Measurements from ENCODE around the gene DDX42. TPM values are rescaled to one million over a fixed set of nuclear protein-coding genes. Genes with fewer than 3 reads are reported as not detected.

The DDX42 gene
- total and polyA plus RNA-seq, 2 of the 13 experiments (the other 11 are each of a cell fraction or from before 2014, with no cell fraction given) = 87.2 to 92.9 TPM

GRCh38 chr17:63827002-63827800 is 53.2 kb downstream of the DDX42 start, which contains the start of the genes FTSJ3 and PSMC5 (continued):
- TF ChIP-seq, protein P1, sequence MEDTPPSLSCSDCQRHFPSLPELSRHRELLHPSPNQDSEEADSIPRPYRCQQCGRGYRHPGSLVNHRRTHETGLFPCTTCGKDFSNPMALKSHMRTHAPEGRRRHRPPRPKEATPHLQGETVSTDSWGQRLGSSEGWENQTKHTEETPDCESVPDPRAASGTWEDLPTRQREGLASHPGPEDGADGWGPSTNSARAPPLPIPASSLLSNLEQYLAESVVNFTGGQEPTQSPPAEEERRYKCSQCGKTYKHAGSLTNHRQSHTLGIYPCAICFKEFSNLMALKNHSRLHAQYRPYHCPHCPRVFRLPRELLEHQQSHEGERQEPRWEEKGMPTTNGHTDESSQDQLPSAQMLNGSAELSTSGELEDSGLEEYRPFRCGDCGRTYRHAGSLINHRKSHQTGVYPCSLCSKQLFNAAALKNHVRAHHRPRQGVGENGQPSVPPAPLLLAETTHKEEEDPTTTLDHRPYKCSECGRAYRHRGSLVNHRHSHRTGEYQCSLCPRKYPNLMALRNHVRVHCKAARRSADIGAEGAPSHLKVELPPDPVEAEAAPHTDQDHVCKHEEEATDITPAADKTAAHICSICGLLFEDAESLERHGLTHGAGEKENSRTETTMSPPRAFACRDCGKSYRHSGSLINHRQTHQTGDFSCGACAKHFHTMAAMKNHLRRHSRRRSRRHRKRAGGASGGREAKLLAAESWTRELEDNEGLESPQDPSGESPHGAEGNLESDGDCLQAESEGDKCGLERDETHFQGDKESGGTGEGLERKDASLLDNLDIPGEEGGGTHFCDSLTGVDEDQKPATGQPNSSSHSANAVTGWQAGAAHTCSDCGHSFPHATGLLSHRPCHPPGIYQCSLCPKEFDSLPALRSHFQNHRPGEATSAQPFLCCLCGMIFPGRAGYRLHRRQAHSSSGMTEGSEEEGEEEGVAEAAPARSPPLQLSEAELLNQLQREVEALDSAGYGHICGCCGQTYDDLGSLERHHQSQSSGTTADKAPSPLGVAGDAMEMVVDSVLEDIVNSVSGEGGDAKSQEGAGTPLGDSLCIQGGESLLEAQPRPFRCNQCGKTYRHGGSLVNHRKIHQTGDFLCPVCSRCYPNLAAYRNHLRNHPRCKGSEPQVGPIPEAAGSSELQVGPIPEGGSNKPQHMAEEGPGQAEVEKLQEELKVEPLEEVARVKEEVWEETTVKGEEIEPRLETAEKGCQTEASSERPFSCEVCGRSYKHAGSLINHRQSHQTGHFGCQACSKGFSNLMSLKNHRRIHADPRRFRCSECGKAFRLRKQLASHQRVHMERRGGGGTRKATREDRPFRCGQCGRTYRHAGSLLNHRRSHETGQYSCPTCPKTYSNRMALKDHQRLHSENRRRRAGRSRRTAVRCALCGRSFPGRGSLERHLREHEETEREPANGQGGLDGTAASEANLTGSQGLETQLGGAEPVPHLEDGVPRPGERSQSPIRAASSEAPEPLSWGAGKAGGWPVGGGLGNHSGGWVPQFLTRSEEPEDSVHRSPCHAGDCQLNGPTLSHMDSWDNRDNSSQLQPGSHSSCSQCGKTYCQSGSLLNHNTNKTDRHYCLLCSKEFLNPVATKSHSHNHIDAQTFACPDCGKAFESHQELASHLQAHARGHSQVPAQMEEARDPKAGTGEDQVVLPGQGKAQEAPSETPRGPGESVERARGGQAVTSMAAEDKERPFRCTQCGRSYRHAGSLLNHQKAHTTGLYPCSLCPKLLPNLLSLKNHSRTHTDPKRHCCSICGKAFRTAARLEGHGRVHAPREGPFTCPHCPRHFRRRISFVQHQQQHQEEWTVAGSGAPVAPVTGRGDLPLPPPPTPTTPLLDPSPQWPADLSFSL (CRISPR knock-in tag; IDR thresholded peaks at IDR 0.05) = no peak
- TF ChIP-seq KDM5B (CRISPR knock-in tag; IDR thresholded peaks at IDR 0.05; ENCODE audit: borderline replicate concordance) = peak; percentile 98
- no peak for TF ChIP-seq SETDB1 (CRISPR knock-in tag; IDR thresholded peaks at IDR 0.05; ENCODE audit: borderline replicate concordance)
- TF ChIP-seq ZNF382 (CRISPR knock-in tag; IDR thresholded peaks at IDR 0.05; ENCODE audit: borderline replicate concordance) = no peak
- TF ChIP-seq ZNF615 (CRISPR knock-in tag; IDR thresholded peaks at IDR 0.05; ENCODE audit: borderline replicate concordance) = no peak
- no peak for TF ChIP-seq HOXA7 (CRISPR knock-in tag; IDR thresholded peaks at IDR 0.05)
- no peak; the same call in 1 of the 2 replicates for TF ChIP-seq MIXL1 (CRISPR knock-in tag; IDR thresholded peaks at IDR 0.05)
- TF ChIP-seq SAFB2 (CRISPR knock-in tag; IDR thresholded peaks at IDR 0.05; ENCODE audit: borderline replicate concordance, low read depth) = no peak; the same call in 1 of the 2 replicates
- TF ChIP-seq ZBED4 (CRISPR knock-in tag; IDR thresholded peaks at IDR 0.05; ENCODE audit: borderline replicate concordance) = no peak; the same call in none of the 2 replicates
- TF ChIP-seq CSRNP2 (CRISPR knock-in tag; conservative IDR thresholded peaks at IDR 0.05; ENCODE audit: low read depth) = no peak
- TF ChIP-seq ZBTB10 (CRISPR knock-in tag; IDR thresholded peaks at IDR 0.05; ENCODE audit: borderline replicate concordance) = no peak; the same call in 1 of the 2 replicates
